Effector memory CD8-positive, alpha-beta T cell (primary cell): ENCODE measurements around the gene CGB1.
"Not testable (repeated sequence)": the region's sequence is repeated elsewhere in the genome, so short reads cannot be mapped to it uniquely, and the experiment has no call there.

ENCODE experiments used
- ATAC-seq: fragments of 150-1000 bp; cut with Tn5 transposase; replicated peaks from 2 replicates; pipeline ENCODE4 v1.10.0; 2021; ENCODE audit warnings: mild to moderate bottlenecking, moderate library complexity
- DNase-seq, 3 experiments: peaks; one replicate each; pipeline ENCODE4 v3.0.0; 2021
- H3K27ac Mint-ChIP-seq, 2 donors: one replicate each; pipeline ENCODE4 v1.8.0; 2022; ENCODE audit warnings: mild to moderate bottlenecking in 2 of 2, mixed read lengths in 2 of 2, moderate library complexity in 2 of 2
- H3K27me3 Mint-ChIP-seq, 2 donors: one replicate each; pipeline ENCODE4 v1.8.0; 2022; ENCODE audit warnings: mixed read lengths in 2 of 2
- H3K36me3 Mint-ChIP-seq: one replicate; pipeline ENCODE4 v1.8.0; 2022; ENCODE audit warnings: mild to moderate bottlenecking, moderate library complexity, mixed read lengths; ENCODE audit not compliant: insufficient read depth
- H3K4me1 Mint-ChIP-seq, 2 donors: one replicate each; pipeline ENCODE4 v1.8.0; 2022; ENCODE audit warnings: low read depth in 2 of 2, mixed read lengths in 2 of 2
- H3K4me3 Mint-ChIP-seq, 2 donors: one replicate each; pipeline ENCODE4 v1.8.0; 2022; ENCODE audit warnings: mild to moderate bottlenecking in 2 of 2, mixed read lengths in 2 of 2, moderate library complexity in 2 of 2
- H3K9me3 Mint-ChIP-seq, 2 donors: one replicate each; pipeline ENCODE4 v1.8.0; 2022; ENCODE audit warnings: mixed read lengths in 2 of 2
- total RNA-seq, 9 experiments: gene quantifications; one replicate each; lab custom pipeline; 2026; lab: John Stamatoyannopoulos, UW

CGB1 gene
- 0 reads per million in 9 experiments for total RNA-seq

DNA sequence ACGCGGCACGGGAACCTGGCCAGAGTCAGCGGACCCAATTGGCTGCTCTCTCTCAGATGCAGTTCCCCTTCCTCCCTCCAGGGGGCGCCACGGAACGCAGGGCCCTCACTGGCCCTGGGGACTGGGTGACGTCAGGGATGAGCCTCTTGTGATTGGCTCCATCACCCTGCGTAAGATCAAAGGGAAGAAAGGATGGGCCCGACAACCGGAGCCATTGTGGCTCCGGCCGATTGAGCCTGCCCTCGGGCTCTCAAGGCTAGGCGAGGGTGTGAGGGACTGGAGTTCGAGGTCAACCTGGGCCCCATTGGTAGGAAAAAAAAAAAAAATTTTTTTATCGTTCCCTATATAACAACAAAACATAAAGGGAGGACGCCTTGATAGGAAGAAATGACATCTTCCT is at the start of gene CGB1:
TSS of gene CGB1 (minus strand) at position 81 of the 400 bp plus-strand sequence. CDS start 184 bp downstream, outside the sequence.
- not testable (repeated sequence) for H3K27ac Mint-ChIP-seq, H3K9me3 Mint-ChIP-seq, ATAC-seq, H3K4me1 Mint-ChIP-seq, H3K4me3 Mint-ChIP-seq, H3K36me3 Mint-ChIP-seq, H3K27me3 Mint-ChIP-seq, DNase-seq

DNA sequence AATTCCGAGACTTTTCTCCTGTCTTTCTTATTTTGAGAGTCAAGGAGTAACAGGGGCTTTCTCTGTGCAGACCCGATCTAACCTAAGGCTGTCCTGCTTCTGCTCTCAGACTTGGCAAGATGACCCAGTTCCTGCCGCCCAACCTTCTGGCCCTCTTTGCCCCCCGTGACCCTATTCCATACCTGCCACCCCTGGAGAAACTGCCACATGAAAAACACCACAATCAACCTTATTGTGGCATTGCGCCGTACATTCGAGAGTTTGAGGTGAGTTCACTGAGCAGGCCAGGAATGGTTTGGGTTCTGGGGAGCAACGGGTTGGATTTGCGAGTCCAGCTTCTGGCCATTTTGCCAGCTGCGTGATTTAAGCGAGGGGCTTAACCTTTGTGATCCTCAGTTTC is 49.6 kb upstream of the CGB1 start:
- Mint-ChIP-seq H3K4me1 (peaks cover 21 to 36% of the 10 kb centered on the region in 2 donors), H3K27me3 (no peaks in the 10 kb centered on the region), H3K9me3 (no peaks in the 10 kb centered on the region), H3K4me3 (peak overlapping the region; percentile 98 to 99), H3K27ac (peak overlapping the region; percentile 97), H3K36me3 (peaks cover 70% of the 10 kb centered on the region)
- ATAC-seq (no peak), DNase-seq (no peak)

DNA sequence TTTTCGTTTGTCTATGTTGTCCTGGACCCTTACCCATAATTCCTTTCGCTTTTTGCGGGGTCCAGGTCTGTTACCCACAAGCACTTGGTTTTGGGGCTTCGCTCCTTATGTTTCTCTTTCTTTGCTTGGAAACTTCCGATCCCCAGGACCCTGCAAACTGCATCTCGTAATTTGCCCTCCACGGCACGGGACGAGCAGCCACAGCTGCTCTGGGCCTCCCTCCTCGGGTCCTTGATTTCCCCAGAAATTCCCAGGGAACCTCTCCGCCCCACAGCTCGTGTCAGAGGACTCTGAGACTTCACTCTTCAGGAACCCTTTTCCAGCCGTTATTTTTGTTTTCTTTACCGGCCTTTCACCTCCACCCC is 49.2 kb upstream of the CGB1 start:
- H3K36me3 Mint-ChIP-seq = peaks cover 65% of the 10 kb centered on the region

DNA sequence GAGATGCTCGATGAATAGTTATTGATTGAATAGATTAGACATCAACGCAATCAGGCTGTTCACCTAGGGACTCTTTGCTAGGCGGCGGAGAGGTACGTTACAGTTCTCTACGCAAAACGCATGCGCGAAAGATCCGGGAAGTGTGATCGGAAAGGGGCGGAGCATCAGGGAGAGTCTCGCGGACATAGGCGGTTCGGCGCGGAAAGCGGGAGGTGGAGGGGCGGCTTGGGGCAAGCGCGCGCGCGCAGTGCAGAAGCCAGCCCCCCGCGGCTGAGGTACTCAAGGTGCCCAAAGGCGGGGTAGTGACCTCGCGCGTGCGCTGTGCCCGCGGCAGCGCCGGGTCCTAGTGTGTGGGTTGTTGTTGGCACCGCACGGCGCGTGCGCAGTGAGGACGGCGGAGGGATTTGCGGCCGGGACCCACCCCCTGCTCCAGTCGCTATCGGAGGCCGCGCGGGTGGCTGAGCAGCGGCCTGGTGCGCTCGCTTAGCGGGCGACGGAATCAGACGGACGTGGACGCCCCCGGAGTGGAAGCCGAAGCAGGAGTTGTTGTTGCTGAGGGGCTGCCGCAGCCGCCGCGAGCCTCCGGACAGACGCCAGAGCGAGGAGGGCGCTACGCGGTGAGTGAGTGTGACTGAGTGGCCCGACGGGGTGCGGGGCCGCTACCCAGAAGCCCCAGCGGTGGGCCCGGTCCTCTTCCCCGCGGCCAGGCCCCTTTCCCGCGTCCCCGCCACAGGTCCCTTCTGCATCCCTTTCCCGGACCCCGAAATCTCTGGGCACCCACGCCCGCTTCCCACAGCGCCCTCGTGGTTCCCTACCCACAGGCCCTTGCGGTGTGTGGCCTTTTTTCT is 48.5 kb upstream of the CGB1 start, which contains the start of gene SNRNP70:
TSS of gene SNRNP70 (plus strand) at position 432 of the 848 bp plus-strand sequence. CDS start 964 bp downstream, outside the sequence.
- H3K27me3 Mint-ChIP-seq = no peaks in the 10 kb centered on the region
- H3K36me3 Mint-ChIP-seq = peaks cover 59% of the 10 kb centered on the region
- H3K4me1 Mint-ChIP-seq = peaks cover 21 to 27% of the 10 kb centered on the region in 2 donors
- H3K4me3 Mint-ChIP-seq = peak within 1 kb of the TSS; percentile 98 to 99
- ATAC-seq (peak; percentile 90), DNase-seq (peak; percentile 97 to 98 (median 98))
- H3K27ac Mint-ChIP-seq = peak within 1 kb of the TSS; percentile 97
- H3K9me3 Mint-ChIP-seq = no peaks in the 10 kb centered on the region

More for the DNA sequence above, 49.2 kb upstream of the CGB1 start:
- no peaks in the 10 kb centered on the region for H3K9me3 Mint-ChIP-seq
- H3K27me3 Mint-ChIP-seq = no peaks in the 10 kb centered on the region
- peaks cover 21 to 33% of the 10 kb centered on the region in 2 donors for H3K4me1 Mint-ChIP-seq
- ATAC-seq = no peak
- DNase-seq = no peak
- peak overlapping the region; percentile 97 for H3K27ac Mint-ChIP-seq
- peak overlapping the region; percentile 98 to 99 for H3K4me3 Mint-ChIP-seq

DNA sequence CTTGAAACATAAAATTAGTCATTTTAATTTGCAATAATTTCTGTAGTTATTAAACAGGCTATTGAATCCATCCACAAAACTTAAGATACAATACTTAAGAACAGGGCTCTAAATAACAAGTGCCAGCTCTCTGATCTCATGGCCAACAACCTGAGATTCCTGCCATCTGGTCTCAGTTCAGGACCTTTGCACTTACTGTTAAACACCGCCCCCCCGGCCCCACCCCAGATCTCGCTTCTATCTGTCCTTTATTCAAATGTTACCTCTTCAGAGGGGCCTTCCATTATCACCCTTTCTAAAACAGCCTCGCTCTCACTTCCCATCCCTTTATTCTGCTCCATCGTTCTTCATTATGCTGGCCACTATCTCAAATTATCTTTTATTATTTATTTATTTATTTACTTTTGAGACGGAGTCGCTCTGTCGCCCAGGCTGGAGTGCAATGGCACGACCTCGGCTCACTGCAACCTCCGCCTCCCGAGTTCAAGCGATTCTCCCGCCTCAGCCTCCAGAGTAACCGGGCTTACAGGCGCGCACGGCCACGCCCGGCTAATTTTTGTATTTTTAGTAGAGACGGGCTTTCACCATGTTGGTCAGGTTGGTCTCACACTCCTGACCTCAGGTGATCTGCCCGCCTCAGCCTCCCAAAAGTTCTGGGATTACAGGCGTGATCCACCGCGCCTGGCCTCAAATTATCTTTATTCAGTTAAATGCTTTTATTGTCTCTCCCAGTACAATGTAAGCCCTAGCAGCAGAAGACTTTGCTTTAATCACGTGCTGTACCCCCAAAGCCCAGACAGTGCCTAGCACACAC is 47.7 kb upstream of the CGB1 start:
- H3K27ac Mint-ChIP-seq = peak overlapping the region; percentile 97
- DNase-seq (no peak), ATAC-seq (no peak)
- H3K36me3 Mint-ChIP-seq = peaks cover 52% of the 10 kb centered on the region
- peak overlapping the region; percentile 98 to 99 for H3K4me3 Mint-ChIP-seq
- no peaks in the 10 kb centered on the region for H3K9me3 Mint-ChIP-seq
- H3K27me3 Mint-ChIP-seq = no peaks in the 10 kb centered on the region
- H3K4me1 Mint-ChIP-seq = peaks cover 21 to 25% of the 10 kb centered on the region in 2 donors

DNA sequence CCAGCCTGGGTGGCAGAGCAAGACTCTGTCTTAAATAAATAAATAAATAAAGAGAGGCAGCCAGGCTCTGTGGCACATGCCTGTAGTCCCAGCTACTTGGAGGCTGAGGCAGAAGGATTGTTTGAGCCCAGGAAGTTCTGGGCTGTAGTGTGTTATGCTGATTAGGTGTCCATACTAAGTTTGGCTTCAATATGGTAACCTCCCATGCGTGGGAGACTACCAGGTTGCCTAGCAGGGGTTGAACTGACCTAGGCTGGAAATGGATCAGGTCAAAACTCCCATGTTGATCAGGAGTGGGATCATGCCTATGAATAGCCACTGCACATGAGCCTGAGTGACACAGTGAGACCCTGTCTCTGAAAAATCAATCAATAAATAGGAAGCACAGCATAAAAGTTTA is 44.6 kb upstream of the CGB1 start:
- Mint-ChIP-seq H3K4me1 (peaks cover 10% of the 10 kb centered on the region in 2 donors), H3K27ac (no peak overlapping the region), H3K27me3 (peaks cover 2 to 11% of the 10 kb centered on the region in 2 donors), H3K36me3 (peaks cover 21% of the 10 kb centered on the region), H3K9me3 (no peaks in the 10 kb centered on the region), H3K4me3 (no peak overlapping the region)
- ATAC-seq (no peak), DNase-seq (no peak)

DNA sequence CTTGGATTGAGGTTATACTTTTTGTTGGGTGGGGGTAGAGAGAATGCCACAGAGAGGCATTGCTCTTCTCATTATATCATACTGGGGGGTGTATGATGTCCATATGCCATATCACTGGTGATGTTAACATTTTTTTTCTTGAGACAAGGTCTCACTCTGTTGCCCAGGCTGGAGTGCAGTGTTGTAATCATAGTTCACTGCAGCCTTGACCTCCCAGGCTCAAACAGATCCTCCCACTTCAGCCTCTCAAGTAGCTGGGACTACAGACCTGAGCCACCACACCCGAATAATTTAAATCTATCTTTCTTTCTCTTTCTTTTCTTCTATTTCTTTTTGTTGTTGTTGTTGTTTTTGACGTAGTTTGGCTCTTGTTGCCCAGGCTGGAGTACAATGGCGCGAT is 43.7 kb upstream of the CGB1 start:
- no peak for DNase-seq

DNA sequence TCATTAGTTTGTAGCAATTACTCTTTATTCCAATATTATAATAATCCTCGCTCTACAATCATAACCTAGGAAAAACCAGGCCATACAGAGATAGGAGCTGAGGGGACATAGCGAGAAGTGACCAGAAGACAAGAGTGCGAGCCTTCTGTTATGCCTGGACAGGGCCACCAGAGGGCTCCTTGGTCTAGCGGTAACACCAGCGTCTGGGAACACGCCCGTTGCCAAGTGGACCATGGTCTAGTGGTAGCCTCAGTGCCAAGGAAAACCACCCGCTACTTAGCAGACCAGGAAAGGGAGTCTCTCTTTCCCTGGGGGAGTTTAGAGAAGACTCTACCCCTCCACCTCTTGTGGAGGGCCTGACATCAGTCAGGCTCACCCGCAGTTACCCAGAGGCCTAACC is 38.2 kb upstream of the CGB1 start:
- H3K27ac Mint-ChIP-seq, H3K4me3 Mint-ChIP-seq, H3K9me3 Mint-ChIP-seq, ATAC-seq, H3K4me1 Mint-ChIP-seq, H3K36me3 Mint-ChIP-seq: not testable (repeated sequence)
- DNase-seq = peak in 1 of 3 experiments; percentile 19
- peaks cover 47 to 66% of the 10 kb centered on the region in 2 donors for H3K27me3 Mint-ChIP-seq

More for the DNA sequence above, 43.7 kb upstream of the CGB1 start:
- H3K36me3 Mint-ChIP-seq = peaks cover 13% of the 10 kb centered on the region
- peaks cover 11 to 20% of the 10 kb centered on the region in 2 donors for H3K27me3 Mint-ChIP-seq
- no peaks in the 10 kb centered on the region for H3K9me3 Mint-ChIP-seq
- peaks cover 3 to 4% of the 10 kb centered on the region in 2 donors for H3K4me1 Mint-ChIP-seq
- H3K4me3 Mint-ChIP-seq = no peak overlapping the region
- no peak overlapping the region for H3K27ac Mint-ChIP-seq
- no peak for ATAC-seq

DNA sequence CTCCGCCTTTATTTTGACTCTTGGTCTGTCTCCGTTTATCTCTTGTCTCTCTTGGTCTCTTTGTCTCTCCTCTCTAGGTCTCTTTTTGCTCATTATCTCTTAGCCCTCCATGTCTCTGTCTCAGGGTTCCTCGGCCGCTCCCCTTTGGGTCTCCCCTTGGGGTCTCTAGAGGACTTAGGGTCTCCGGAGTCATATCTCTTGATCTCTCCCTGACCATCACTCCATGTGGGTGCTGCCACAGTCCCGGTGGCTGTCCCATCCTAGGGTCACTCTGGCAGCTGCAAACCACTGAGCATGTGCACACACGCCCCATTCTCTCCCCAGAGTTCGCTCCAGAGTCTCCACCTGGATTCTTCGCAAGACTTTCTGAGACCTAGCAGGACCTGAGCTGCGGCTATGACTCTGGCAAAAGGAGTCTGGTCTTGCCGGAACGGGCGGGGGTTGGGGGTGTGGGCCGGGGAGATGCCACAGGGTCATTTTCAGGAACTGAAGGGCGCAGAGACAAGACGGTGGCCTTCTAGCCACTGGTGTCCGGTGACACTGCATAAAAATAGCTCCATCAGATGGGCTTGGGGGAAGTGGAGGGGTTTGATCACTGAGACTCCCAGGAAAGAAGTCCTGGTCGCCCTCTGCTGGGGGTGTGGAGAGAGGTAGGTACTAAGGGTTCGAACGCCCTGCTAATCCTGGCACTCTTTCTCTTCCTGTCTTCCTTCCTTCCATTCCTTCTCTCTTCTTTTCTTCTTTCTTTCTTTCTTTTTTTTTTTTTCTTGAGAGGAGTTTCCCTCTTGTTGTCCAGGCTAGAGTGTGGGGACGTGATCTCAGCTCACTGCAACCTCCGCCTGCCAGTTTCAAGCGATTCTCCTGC is 37.1 kb upstream of the CGB1 start:
- ATAC-seq (no peak), DNase-seq (no peak)
- H3K27ac Mint-ChIP-seq = no peak overlapping the region
- peaks cover 58 to 78% of the 10 kb centered on the region in 2 donors for H3K27me3 Mint-ChIP-seq
- H3K4me1 Mint-ChIP-seq = peaks cover 7 to 8% of the 10 kb centered on the region in 2 donors
- peak overlapping the region in 1 of 2 donors; percentile 62 for H3K4me3 Mint-ChIP-seq
- no peaks in the 10 kb centered on the region for H3K36me3 Mint-ChIP-seq
- H3K9me3 Mint-ChIP-seq = peaks cover 0 to 1% of the 10 kb centered on the region in 2 donors

DNA sequence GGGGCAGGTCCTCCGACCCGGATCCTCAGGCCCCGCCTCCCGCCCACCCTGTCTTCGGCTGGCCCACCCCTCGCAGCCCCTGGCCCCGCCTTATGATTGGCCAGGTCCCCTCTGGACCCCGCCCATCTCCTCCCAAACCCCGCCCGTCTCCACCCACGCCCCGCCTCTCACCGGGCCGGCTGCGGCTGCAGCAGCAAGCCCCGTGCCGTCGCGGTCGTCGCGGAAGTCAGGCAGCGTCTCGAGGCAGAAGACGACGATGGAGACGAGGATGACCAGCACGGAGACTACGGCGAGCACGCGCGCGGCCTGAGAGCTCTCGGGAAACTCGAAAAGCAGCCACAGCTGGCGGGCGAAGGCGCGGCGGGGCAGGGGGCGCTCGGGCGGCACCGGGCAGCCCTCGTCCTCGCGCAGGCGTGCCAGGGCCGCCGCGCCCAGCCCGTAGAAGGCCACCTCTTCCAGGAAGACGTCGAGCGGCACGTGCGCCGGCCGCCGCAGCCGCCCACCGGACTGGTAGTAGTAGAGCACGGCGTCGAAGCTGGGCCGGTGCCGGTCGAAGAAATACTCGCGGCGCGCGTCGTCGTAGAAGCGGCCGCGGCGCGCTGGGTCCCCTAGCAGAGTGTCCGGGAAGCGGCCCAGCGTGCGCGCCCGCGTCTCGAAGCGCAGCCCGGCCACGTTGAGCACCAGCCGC is 35.3 kb upstream of the CGB1 start:
- no peak overlapping the region for H3K27ac Mint-ChIP-seq
- no peaks in the 10 kb centered on the region for H3K36me3 Mint-ChIP-seq
- H3K27me3 Mint-ChIP-seq = peaks cover 70 to 88% of the 10 kb centered on the region in 2 donors
- DNase-seq (no peak), ATAC-seq (no peak)
- H3K9me3 Mint-ChIP-seq = peaks cover 0 to 1% of the 10 kb centered on the region in 2 donors
- peaks cover 7 to 8% of the 10 kb centered on the region in 2 donors for H3K4me1 Mint-ChIP-seq
- no peak overlapping the region for H3K4me3 Mint-ChIP-seq

DNA sequence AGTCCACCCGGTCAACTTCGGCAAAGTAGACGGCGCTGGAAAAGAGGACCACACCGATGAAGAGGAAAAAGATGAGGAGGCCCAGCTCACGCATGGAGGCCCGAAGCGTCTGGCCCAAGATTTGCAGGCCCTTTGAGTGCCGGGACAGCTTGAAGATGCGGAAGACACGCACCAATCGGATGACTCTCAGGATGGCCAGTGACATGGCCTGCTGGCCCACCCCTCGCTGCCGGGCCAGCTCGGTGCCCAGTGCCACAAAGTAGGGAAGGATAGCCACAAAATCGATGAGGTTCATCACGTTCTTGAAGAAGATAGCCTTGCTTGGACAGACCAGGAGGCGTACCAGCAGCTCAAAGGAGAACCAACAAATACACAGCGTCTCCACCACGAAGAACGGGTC is 33.7 kb upstream of the CGB1 start:
- H3K27me3 Mint-ChIP-seq = peaks cover 75 to 92% of the 10 kb centered on the region in 2 donors
- H3K36me3 Mint-ChIP-seq = no peaks in the 10 kb centered on the region
- peaks cover 7 to 9% of the 10 kb centered on the region in 2 donors for H3K4me1 Mint-ChIP-seq
- DNase-seq = no peak
- H3K27ac Mint-ChIP-seq = no peak overlapping the region
- H3K9me3 Mint-ChIP-seq = peaks cover 0 to 1% of the 10 kb centered on the region in 2 donors
- ATAC-seq = no peak
- no peak overlapping the region for H3K4me3 Mint-ChIP-seq

DNA sequence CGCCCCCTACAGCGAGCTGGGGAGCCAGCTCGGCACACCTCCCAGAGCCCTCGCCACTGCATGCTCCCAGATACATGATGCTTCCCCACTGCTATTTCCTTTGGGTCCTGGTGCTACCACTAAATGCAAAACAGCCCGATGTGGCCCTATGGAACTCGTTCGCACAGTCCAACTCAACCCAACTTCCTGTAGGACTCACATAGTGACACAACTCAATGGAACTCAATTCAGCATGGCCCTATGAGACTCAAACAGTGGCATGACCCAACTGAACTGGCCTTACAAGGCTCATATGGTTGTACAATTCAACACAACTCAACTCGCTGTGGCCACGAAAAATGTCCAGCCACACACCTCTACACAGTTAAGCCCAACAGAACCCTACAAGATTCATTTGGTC is 32.3 kb upstream of the CGB1 start:
- peaks cover 0 to 1% of the 10 kb centered on the region in 2 donors for H3K9me3 Mint-ChIP-seq
- DNase-seq (no peak), ATAC-seq (no peak)
- H3K27ac Mint-ChIP-seq = no peak overlapping the region
- no peaks in the 10 kb centered on the region for H3K36me3 Mint-ChIP-seq
- peaks cover 74 to 91% of the 10 kb centered on the region in 2 donors for H3K27me3 Mint-ChIP-seq
- H3K4me3 Mint-ChIP-seq = no peak overlapping the region
- peaks cover 7% of the 10 kb centered on the region in 2 donors for H3K4me1 Mint-ChIP-seq
